Ovary (tissue), 9 donors: Measurements from ENCODE around the gene FBXL17. TPM values are rescaled to one million over a fixed set of nuclear protein-coding genes. Genes with fewer than 3 reads are reported as not detected.
"Not testable (repeated sequence)": the region's sequence is repeated elsewhere in the genome, so short reads cannot be mapped to it uniquely, and the experiment has no call there.

Experiments
- DNase-seq, 5 donors: peaks; one replicate each; pipeline ENCODE4 v3.0.0-alpha.2; 2019 to 2020
- H3K27ac ChIP-seq, 2 donors: fragments of 200-600 bp; one replicate each; pipeline versions ENCODE4 v1.5.1 to v1.8.0; 2019 to 2022
- H3K27me3 ChIP-seq: fragments of 200-600 bp; one replicate; pipeline ENCODE4 v1.8.0; 2022
- H3K36me3 ChIP-seq: fragments of 200-600 bp; sonication (generic); one replicate; pipeline ENCODE4 v1.5.1; 2019
- H3K4me1 ChIP-seq: one replicate; pipeline ENCODE4 v1.8.1; 2013; ENCODE audit warnings: mild to moderate bottlenecking, moderate library complexity; ENCODE audit not compliant: insufficient read depth
- H3K4me3 ChIP-seq: fragments of 200-600 bp; sonication (generic); one replicate; pipeline ENCODE4 v1.5.1; 2017
- H3K9me3 ChIP-seq, 2 donors: fragments of 200-600 bp in 1 of 2; sonication (generic) in 1 of 2; one replicate each; pipeline versions ENCODE4 v1.5.1 to v1.8.1; 2013 to 2019; ENCODE audit warnings: mild to moderate bottlenecking in 1 of 2, moderate library complexity in 1 of 2
- CTCF ChIP-seq, 3 donors: fragments of 450-650 bp in 2 of 3; fragments of 200-600 bp in 1 of 3; IDR thresholded peaks; one replicate each; pipeline versions ENCODE4 v1.5.1 to v1.8.0; 2016 to 2022; ENCODE audit warnings: antibody characterized with exemption in 3 of 3, mild to moderate bottlenecking in 1 of 3
- EP300 ChIP-seq: sonication (generic); formaldehyde crosslinking; IDR thresholded peaks from one replicate; pipeline ENCODE4 v1.6.1; 2017; ENCODE audit warnings: antibody characterized with exemption
- POLR2A ChIP-seq: fragments of 450-650 bp; IDR thresholded peaks from one replicate; pipeline ENCODE4 v1.6.1; 2017; ENCODE audit warnings: antibody characterized with exemption, mild to moderate bottlenecking, moderate library complexity
- WGBS, 3 donors: extraction: QIAGEN DNeasy Blood & Tissue Kit in 1 of 3; methylation state at CpG; one replicate each; pipeline versions ENCODE4 v1.1.5 to v1.1.7; 2013 to 2017; 5-methylcytosine and 5-hydroxymethylcytosine counted together
- intact Hi-C, 4 donors: fragments of 100-400 bp; cut with DNase I; formaldehyde crosslinking; loops; one replicate each; pipeline versions ENCODE4 v1.11.0 to v1.15.1; 2022 to 2023
- polyA plus RNA-seq, 2 donors: library from polyadenylated mRNA; stranded (reverse); fragments of 200-250 nt in 1 of 2; fragments of 350-450 nt in 1 of 2; fragmentation: Illumina TruSeq in 1 of 2; extraction: RNeasy Lipid Tissue Mini Kit (QIAGEN cat#74804) in 1 of 2; gene quantifications; one replicate each; pipeline ENCODE4 v1.2.3, GENCODE V29; 2013 to 2014
- total RNA-seq, 7 donors: library from RNA; depleted of rRNA in 2 of 7; stranded (reverse); fragments of >200 nt in 2 of 7; fragmentation: NEBNext Ultra II Directional in 3 of 7; extraction: Animal tissue kit (Norgen Biotek cat#: 25700) in 3 of 7; gene quantifications; one replicate each; pipeline versions ENCODE4 v1.1.0 to v1.2.4, GENCODE V29; 2016 to 2023
- donor health status: DM: no; HTN: no; CAD: no; lungs with moderate emphysema.
- donor health status: DM: no; HTN: no; CAD: no.
- donor health status: Bipolar disorder and iron deficiency.
- donor health status: DM: yes; HTN: yes; CAD: no.
- donor health status: DM: no; HTN: no; CAD: no.
- donor health status: DM: yes; HTN: yes; CAD: no.

Gene FBXL17
- total and polyA plus RNA-seq, 9 donors = 6.8 to 20.4 (median 15.9) TPM

DNA sequence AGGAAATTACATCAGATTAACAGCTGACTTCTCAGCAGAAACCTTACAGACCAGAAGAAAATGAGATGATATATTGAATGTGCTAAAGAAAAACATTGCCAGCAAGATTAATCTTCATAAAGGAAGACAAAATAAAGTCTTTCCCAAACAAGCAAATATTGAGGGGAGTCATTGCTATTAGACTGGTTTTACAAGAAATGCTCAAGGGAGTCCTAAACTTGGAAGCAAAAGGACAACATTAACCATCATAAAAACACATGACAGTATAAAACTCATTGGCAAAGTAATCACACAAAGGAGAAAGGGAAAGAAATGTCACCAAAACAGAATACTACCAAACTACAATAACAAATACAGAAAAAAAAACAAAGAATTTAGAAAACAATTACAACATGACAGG is 101.7 kb downstream of the FBXL17 start:
- no peak for TF ChIP-seq EP300
- TF ChIP-seq CTCF (IDR thresholded peaks at IDR 0.05) = no peak
- TF ChIP-seq POLR2A = no peak
- no peak for DNase-seq
- no peaks in the 10 kb centered on the region for H3K27me3 ChIP-seq
- no peak overlapping the region for H3K4me3 ChIP-seq
- H3K36me3 ChIP-seq = no peaks in the 10 kb centered on the region
- intact Hi-C loops = no loop called here
- no peaks in the 10 kb centered on the region for H3K4me1 ChIP-seq
- H3K9me3 ChIP-seq = no peaks in the 10 kb centered on the region
- H3K27ac ChIP-seq = no peak overlapping the region

DNA sequence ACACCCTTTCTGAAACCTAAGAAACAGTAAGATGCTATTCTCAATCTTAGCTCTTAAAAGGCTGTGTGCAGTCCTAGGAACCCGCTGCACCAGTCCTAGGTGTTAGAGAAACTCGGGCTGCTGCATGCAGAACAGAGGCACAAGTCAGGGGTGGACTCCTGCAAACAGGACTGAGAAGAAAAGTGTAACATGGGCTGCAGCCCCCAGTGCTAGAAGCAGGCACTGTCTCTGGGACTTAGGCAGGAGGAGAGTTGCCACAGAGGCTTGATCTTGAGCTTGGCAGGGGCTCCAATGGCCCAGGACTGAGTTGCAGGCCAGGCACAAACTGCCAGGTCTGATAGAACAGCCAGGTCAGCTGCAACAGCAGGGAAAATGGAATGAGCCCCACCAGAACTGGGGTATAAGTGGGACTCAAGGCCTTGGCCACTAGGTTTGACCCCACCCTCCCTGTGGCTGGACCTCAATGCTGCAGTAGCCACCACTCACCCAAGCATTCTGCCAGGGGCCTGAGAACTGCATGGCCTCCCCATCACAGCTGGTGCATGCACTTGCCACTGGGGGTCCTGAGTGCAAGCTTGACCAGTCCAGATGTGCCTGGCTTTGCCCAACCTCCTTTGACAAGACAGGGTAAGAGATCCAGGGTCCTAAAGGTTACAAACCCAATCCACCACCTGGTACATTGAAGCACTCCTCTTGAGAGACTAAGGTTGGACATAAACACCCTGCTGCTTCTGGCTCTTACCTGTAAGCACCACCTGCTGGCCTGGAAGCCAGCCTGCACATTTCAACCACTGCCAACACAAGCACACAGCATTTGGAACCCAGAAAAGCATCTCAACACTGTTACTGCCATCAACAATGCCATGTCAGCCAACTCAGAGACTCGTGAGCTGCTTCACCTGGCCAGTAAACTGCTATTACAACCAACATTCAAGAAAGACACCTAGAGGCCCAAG is 103.3 kb downstream of the FBXL17 start:
- Histone ChIP-seq H3K36me3 (no peaks in the 10 kb centered on the region), H3K4me3 (no peak overlapping the region), H3K4me1 (no peaks in the 10 kb centered on the region), H3K27ac (no peak overlapping the region), H3K9me3 (no peaks in the 10 kb centered on the region), H3K27me3 (no peaks in the 10 kb centered on the region)
- WGBS, 3 donors = 95 to 97% (median 96%) methylated on average over 3 of the region's 3 CpGs
- intact Hi-C loops = no loop called here
- TF ChIP-seq POLR2A (no peak), CTCF (IDR thresholded peaks at IDR 0.05) (no peak), EP300 (no peak)
- no peak for DNase-seq

DNA sequence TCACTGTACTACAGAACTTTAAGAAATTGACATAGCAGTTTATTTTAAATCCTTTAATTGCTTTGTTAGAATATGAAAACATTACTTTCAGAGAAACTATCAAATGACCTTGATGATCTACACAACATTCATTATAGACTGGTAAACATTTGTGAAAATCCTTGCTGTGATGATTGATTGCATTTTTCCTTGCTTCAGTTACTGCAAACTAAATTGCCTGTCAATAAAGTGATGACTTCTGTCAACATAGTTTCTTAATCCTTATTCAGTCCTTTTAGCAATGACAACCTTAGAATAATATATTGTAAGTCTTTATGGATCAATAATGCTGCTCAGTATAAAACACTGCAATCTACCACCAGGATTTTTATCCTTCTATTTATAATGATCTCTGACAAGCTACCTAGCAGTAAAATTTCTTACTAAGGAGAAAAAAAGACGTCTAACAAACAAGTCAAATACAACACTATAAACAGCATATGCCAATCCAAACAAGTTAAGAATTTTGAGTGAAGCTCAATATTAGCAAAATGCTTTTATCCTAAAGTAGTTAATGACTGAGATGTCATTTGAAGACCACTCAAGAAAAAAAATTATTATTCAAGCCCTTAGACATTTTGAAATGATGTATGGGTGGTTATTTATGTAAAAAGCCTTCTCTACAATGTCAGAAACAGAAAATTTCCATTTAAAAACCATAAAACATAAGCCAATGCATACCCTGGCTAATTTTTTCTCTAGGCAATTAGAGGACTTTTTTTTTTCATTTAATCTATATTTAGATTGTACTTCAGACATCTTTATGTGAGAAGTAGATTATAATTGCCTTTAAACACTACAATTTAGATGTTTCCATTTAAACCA is 105.5 kb downstream of the FBXL17 start:
- intact Hi-C loops = no loop called here
- no peaks in the 10 kb centered on the region for H3K4me1 ChIP-seq
- H3K36me3 ChIP-seq = no peaks in the 10 kb centered on the region
- TF ChIP-seq CTCF (IDR thresholded peaks at IDR 0.05) = no peak
- no peak for TF ChIP-seq POLR2A
- no peak for TF ChIP-seq EP300
- 81 to 88% (median 82%) methylated on average over 1 of the region's 1 CpG for WGBS, 3 donors
- H3K4me3 ChIP-seq = no peak overlapping the region
- no peaks in the 10 kb centered on the region for H3K9me3 ChIP-seq
- no peak overlapping the region for H3K27ac ChIP-seq
- DNase-seq = no peak
- H3K27me3 ChIP-seq = no peaks in the 10 kb centered on the region

DNA sequence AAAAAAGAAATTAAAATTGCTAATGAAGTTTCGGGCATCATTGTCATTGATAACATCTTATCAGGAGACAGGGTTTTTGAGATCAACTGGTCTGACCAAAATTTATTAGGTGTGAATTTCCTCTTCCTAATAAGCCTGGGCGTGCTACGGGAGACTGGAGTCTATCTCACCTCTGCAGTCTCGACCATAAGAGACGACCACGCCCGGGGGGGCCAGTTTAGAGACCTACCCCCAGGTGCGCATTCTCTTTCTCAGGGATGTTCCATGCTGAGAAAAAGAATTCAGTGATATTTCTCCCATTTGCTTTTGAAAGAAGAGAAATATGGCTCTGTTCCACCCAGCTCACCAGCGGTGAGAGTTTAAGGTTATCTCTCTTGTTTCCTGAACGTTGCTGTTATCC is 107.8 kb downstream of the FBXL17 start:
- DNase-seq, H3K27me3 ChIP-seq, intact Hi-C loops, H3K36me3 ChIP-seq, H3K27ac ChIP-seq, H3K4me1 ChIP-seq, H3K4me3 ChIP-seq, H3K9me3 ChIP-seq: not testable (repeated sequence)
- 87 to 92% (median 88%) methylated on average over 10 of the region's 10 CpGs for WGBS, 3 donors
